CD4-positive, alpha-beta T cell (primary cell): ENCODE measurements around the gene ANKRD39. TPM values are rescaled to one million over a fixed set of nuclear protein-coding genes. Genes with fewer than 3 reads are reported as not detected.

Source experiments
- ATAC-seq: fragments of 200-7000 bp; cut with Tn5 transposase; one replicate; pipeline ENCODE4 v1.10.0; 2022; ENCODE audit warnings: mild to moderate bottlenecking; ENCODE audit not compliant: poor library complexity
- CTCF ChIA-PET: fragments of 350-600 bp; sonication (Branson Sonifier 250); formaldehyde crosslinking; loops from one replicate; lab custom pipeline; 2021; ENCODE audit warnings: antibody characterized with exemption, inconsistent platforms; lab: Charles Lee
- POLR2A ChIA-PET: fragments of 350-600 bp; sonication (Branson Sonifier 250); formaldehyde crosslinking; loops from one replicate; lab custom pipeline; 2021; ENCODE audit warnings: antibody characterized with exemption, inconsistent platforms; lab: Charles Lee
- DNase-seq, 14 experiments: peaks; one replicate each; pipeline ENCODE4 v3.0.0-alpha.2; 2013 to 2020; ENCODE audit warnings: mixed read lengths in 2 of 14
- H3K27ac ChIP-seq, 2 donors: one replicate each; pipeline versions ENCODE4 v1.5.1 to v1.7.0; 2013; ENCODE audit warnings: low read length in 2 of 2, low read depth in 1 of 2, mild to moderate bottlenecking in 1 of 2
- H3K27me3 ChIP-seq, 2 experiments: 1 replicate in 1 of 2; 2 replicates in 1 of 2; pipeline versions ENCODE4 v1.6.1 to v1.7.0; 2013; ENCODE audit warnings: low read length in 2 of 2, control low read depth in 1 of 2, mild to moderate bottlenecking in 1 of 2, moderate library complexity in 1 of 2; ENCODE audit not compliant: insufficient read depth in 2 of 2, control insufficient read depth in 1 of 2
- H3K36me3 ChIP-seq: one replicate; pipeline ENCODE4 v1.6.1; 2013; ENCODE audit warnings: low read length, control low read depth; ENCODE audit not compliant: insufficient read depth
- H3K4me1 ChIP-seq: one replicate; pipeline ENCODE4 v1.6.1; 2013; ENCODE audit warnings: low read length, control low read depth; ENCODE audit not compliant: insufficient read depth
- H3K4me3 ChIP-seq: one replicate; pipeline ENCODE4 v1.5.1; 2013; ENCODE audit warnings: mild to moderate bottlenecking, low read length, moderate library complexity
- H3K9me3 ChIP-seq, 2 experiments: 1 replicate in 1 of 2; 2 replicates in 1 of 2; pipeline versions ENCODE4 v1.6.1 to v1.7.0; 2013; ENCODE audit warnings: low read length in 2 of 2, mild to moderate bottlenecking in 2 of 2, control low read depth in 1 of 2, moderate library complexity in 1 of 2; ENCODE audit not compliant: control insufficient read depth in 1 of 2, insufficient read depth in 1 of 2
- H3K27ac Mint-ChIP-seq: one replicate; pipeline ENCODE4 v1.8.0; 2020; ENCODE audit warnings: mixed read lengths
- H3K27me3 Mint-ChIP-seq: one replicate; pipeline ENCODE4 v1.8.0; 2021; ENCODE audit warnings: mixed read lengths
- H3K36me3 Mint-ChIP-seq: one replicate; pipeline ENCODE4 v1.8.0; 2021; ENCODE audit warnings: low read depth, mixed read lengths
- H3K4me1 Mint-ChIP-seq: one replicate; pipeline ENCODE4 v1.8.0; 2021; ENCODE audit warnings: low read depth, mixed read lengths
- H3K4me3 Mint-ChIP-seq: one replicate; pipeline ENCODE4 v1.8.0; 2020; ENCODE audit warnings: mild to moderate bottlenecking, mixed read lengths
- H3K9me3 Mint-ChIP-seq: one replicate; pipeline ENCODE4 v1.8.0; 2020; ENCODE audit warnings: mixed read lengths
- CTCF ChIP-seq: fragments of 200-600 bp; IDR thresholded peaks from one replicate; pipeline ENCODE4 v1.8.0; 2022; ENCODE audit warnings: antibody characterized with exemption, mild to moderate bottlenecking
- intact Hi-C, 2 experiments: fragments of 100-400 bp; cut with DNase I in 1 of 2; cut with micrococcal nuclease in 1 of 2; formaldehyde crosslinking; loops; one replicate each; pipeline versions ENCODE4 v1.15.1 to v1.9.0; 2023 to 2025; cut with DNase I, micrococcal nuclease
- total RNA-seq, 174 experiments: library from RNA in 2 of 174; stranded (reverse) in 2 of 174; gene quantifications; one replicate each; pipeline ENCODE4 v1.2.3 and lab custom pipeline; 2021 to 2026

Gene ANKRD39
- total RNA-seq, 2 experiments from 2014 or later = 17.2 to 18.3 TPM

- Mint-ChIP-seq H3K4me1 (peaks cover 41% of the 10 kb centered on the region), H3K9me3 (no peaks in the 10 kb centered on the region), H3K36me3 (no peaks in the 10 kb centered on the region), H3K27ac (no peak overlapping the region), H3K27me3 (no peaks in the 10 kb centered on the region), H3K4me3 (no peak overlapping the region)
- ChIA-PET POLR2A (no interaction called here), CTCF (no interaction called here)
- intact Hi-C loops = no loop called here
- Histone ChIP-seq H3K4me3 (no peak overlapping the region), H3K27ac (no peak overlapping the region), H3K4me1 (peaks cover 31% of the 10 kb centered on the region), H3K9me3 (no peaks in the 10 kb centered on the region), H3K36me3 (no peaks in the 10 kb centered on the region), H3K27me3 (no peaks in the 10 kb centered on the region)
- no peak for TF ChIP-seq CTCF
- no peak for ATAC-seq
- no peak for DNase-seq
Measured at GRCh38 chr2:96898641-96899412, 41.0 kb upstream of the ANKRD39 start.

GRCh38 chr2:96898135-96898505 is 40.3 kb upstream of the ANKRD39 start:
- Histone ChIP-seq H3K9me3 (no peaks in the 10 kb centered on the region), H3K4me3 (no peak overlapping the region), H3K4me1 (peaks cover 31% of the 10 kb centered on the region), H3K36me3 (no peaks in the 10 kb centered on the region), H3K27me3 (no peaks in the 10 kb centered on the region), H3K27ac (no peak overlapping the region)
- ChIA-PET POLR2A (no interaction called here), CTCF (no interaction called here)
- Mint-ChIP-seq H3K9me3 (no peaks in the 10 kb centered on the region), H3K4me1 (peaks cover 46% of the 10 kb centered on the region), H3K36me3 (no peaks in the 10 kb centered on the region), H3K4me3 (no peak overlapping the region), H3K27me3 (no peaks in the 10 kb centered on the region), H3K27ac (no peak overlapping the region)
- intact Hi-C loops = no loop called here
- no peak for TF ChIP-seq CTCF
- ATAC-seq (no peak), DNase-seq (no peak)

- Histone ChIP-seq H3K36me3 (no peaks in the 10 kb centered on the region), H3K4me3 (no peak overlapping the region), H3K9me3 (no peaks in the 10 kb centered on the region), H3K27me3 (no peaks in the 10 kb centered on the region), H3K27ac (no peak overlapping the region), H3K4me1 (peaks cover 33% of the 10 kb centered on the region)
- POLR2A ChIA-PET = no interaction called here
- no peak for TF ChIP-seq CTCF
- H3K4me3 Mint-ChIP-seq = no peak overlapping the region
- ATAC-seq (no peak), DNase-seq (no peak)
- intact Hi-C loops = no loop called here
- peak overlapping the region; percentile 46 for H3K27ac Mint-ChIP-seq
- no peaks in the 10 kb centered on the region for H3K9me3 Mint-ChIP-seq
- H3K27me3 Mint-ChIP-seq = no peaks in the 10 kb centered on the region
- no peaks in the 10 kb centered on the region for H3K36me3 Mint-ChIP-seq
- CTCF ChIA-PET = no interaction called here
- peaks cover 51% of the 10 kb centered on the region for H3K4me1 Mint-ChIP-seq
Measured at GRCh38 chr2:96897491-96898134, 39.8 kb upstream of the ANKRD39 start.
